ENCODE measurements around the gene FNTB. TPM values are rescaled to one million over a fixed set of nuclear protein-coding genes. Genes with fewer than 3 reads are reported as not detected.
A peak's percentile ranks its signal among the peaks of the same experiment; 100 is the strongest.

Gene FNTB
- total and polyA plus RNA-seq, 2 of the 13 experiments (the other 11 are each of a cell fraction or from before 2014, with no cell fraction given), result 23.6 to 28.5 TPM

DNA sequence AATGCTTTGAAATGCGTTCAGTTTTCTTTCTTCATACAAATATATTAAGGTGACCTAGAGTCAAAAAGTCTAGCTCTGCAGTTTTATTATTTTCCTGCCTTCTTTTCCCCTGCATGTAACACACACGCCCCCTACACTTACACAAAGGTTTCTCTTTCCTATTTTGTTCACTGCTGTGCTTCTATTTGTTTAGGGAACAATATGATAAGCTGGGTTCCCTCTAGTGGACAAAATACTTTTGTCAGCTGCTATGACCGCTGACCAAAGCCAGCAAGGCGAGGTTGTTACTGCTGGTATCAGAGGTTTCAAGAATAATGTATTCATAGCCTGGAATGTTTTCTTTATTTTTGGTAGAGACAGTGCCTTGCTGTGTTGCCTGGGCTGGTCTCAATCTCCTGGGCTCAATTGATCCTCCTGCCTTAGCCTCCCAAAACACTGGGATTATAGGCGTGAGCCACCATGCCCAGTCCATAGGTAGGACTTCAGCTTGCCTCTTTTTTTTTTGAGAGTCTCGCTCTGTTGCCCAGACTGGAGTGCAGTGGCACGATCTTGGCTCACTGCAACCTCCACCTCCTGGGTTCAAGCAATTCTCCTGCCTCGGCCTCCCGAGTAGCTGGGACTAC is 33.4 kb downstream of the FNTB start (continued):
- TF ChIP-seq, protein P1, sequence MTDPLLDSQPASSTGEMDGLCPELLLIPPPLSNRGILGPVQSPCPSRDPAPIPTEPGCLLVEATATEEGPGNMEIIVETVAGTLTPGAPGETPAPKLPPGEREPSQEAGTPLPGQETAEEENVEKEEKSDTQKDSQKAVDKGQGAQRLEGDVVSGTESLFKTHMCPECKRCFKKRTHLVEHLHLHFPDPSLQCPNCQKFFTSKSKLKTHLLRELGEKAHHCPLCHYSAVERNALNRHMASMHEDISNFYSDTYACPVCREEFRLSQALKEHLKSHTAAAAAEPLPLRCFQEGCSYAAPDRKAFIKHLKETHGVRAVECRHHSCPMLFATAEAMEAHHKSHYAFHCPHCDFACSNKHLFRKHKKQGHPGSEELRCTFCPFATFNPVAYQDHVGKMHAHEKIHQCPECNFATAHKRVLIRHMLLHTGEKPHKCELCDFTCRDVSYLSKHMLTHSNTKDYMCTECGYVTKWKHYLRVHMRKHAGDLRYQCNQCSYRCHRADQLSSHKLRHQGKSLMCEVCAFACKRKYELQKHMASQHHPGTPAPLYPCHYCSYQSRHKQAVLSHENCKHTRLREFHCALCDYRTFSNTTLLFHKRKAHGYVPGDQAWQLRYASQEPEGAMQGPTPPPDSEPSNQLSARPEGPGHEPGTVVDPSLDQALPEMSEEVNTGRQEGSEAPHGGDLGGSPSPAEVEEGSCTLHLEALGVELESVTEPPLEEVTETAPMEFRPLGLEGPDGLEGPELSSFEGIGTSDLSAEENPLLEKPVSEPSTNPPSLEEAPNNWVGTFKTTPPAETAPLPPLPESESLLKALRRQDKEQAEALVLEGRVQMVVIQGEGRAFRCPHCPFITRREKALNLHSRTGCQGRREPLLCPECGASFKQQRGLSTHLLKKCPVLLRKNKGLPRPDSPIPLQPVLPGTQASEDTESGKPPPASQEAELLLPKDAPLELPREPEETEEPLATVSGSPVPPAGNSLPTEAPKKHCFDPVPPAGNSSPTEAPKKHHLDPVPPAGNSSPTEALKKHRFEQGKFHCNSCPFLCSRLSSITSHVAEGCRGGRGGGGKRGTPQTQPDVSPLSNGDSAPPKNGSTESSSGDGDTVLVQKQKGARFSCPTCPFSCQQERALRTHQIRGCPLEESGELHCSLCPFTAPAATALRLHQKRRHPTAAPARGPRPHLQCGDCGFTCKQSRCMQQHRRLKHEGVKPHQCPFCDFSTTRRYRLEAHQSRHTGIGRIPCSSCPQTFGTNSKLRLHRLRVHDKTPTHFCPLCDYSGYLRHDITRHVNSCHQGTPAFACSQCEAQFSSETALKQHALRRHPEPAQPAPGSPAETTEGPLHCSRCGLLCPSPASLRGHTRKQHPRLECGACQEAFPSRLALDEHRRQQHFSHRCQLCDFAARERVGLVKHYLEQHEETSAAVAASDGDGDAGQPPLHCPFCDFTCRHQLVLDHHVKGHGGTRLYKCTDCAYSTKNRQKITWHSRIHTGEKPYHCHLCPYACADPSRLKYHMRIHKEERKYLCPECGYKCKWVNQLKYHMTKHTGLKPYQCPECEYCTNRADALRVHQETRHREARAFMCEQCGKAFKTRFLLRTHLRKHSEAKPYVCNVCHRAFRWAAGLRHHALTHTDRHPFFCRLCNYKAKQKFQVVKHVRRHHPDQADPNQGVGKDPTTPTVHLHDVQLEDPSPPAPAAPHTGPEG (CRISPR knock-in tag; IDR thresholded peaks at IDR 0.05), result no peak
- TF ChIP-seq SNAI1 (CRISPR knock-in tag; IDR thresholded peaks at IDR 0.05; ENCODE audit: borderline replicate concordance), result no peak
- TF ChIP-seq, protein P2, sequence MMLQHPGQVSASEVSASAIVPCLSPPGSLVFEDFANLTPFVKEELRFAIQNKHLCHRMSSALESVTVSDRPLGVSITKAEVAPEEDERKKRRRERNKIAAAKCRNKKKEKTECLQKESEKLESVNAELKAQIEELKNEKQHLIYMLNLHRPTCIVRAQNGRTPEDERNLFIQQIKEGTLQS (CRISPR knock-in tag; IDR thresholded peaks at IDR 0.05), result no peak
- no peak for TF ChIP-seq HNRNPUL1 (IDR thresholded peaks at IDR 0.05; ENCODE audit: low read depth, low read length)
- TF ChIP-seq ZNF674 (CRISPR knock-in tag; IDR thresholded peaks at IDR 0.05; ENCODE audit: low read depth), result no peak
- TF ChIP-seq SOX13 (IDR thresholded peaks at IDR 0.05), result no peak
- peak in 1 of 2 experiments; percentile 70; a peak in 2 of 4 replicates for TF ChIP-seq SOX13 (CRISPR knock-in tag; conservative IDR thresholded peaks at IDR 0.05 in 1 of 2, IDR thresholded peaks at IDR 0.05 in 1 of 2)
- TF ChIP-seq, protein P3, sequence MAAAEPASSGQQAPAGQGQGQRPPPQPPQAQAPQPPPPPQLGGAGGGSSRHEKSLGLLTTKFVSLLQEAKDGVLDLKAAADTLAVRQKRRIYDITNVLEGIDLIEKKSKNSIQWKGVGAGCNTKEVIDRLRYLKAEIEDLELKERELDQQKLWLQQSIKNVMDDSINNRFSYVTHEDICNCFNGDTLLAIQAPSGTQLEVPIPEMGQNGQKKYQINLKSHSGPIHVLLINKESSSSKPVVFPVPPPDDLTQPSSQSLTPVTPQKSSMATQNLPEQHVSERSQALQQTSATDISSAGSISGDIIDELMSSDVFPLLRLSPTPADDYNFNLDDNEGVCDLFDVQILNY (CRISPR knock-in tag; conservative IDR thresholded peaks at IDR 0.05), result no peak
- no peak for TF ChIP-seq ZNF790 (CRISPR knock-in tag; IDR thresholded peaks at IDR 0.05; ENCODE audit: borderline replicate concordance)
- TF ChIP-seq HOXA7 (CRISPR knock-in tag; IDR thresholded peaks at IDR 0.05), result no peak
- no peak for TF ChIP-seq HMGA1 (CRISPR knock-in tag; conservative IDR thresholded peaks at IDR 0.05)
- TF ChIP-seq, protein P4, sequence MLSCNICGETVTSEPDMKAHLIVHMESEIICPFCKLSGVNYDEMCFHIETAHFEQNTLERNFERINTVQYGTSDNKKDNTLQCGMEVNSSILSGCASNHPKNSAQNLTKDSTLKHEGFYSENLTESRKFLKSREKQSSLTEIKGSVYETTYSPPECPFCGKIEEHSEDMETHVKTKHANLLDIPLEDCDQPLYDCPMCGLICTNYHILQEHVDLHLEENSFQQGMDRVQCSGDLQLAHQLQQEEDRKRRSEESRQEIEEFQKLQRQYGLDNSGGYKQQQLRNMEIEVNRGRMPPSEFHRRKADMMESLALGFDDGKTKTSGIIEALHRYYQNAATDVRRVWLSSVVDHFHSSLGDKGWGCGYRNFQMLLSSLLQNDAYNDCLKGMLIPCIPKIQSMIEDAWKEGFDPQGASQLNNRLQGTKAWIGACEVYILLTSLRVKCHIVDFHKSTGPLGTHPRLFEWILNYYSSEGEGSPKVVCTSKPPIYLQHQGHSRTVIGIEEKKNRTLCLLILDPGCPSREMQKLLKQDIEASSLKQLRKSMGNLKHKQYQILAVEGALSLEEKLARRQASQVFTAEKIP (CRISPR knock-in tag; IDR thresholded peaks at IDR 0.05; ENCODE audit: borderline replicate concordance), result no peak
- TF ChIP-seq ADNP (CRISPR knock-in tag; IDR thresholded peaks at IDR 0.05), result no peak
- no peak for TF ChIP-seq FIP1L1 (IDR thresholded peaks at IDR 0.05; ENCODE audit: borderline replicate concordance, insufficient read depth, low read depth, low read length)
- TF ChIP-seq RAD21 (CRISPR knock-in tag; IDR thresholded peaks at IDR 0.05), result peak; percentile 51
- no peak for TF ChIP-seq ZNF354B (CRISPR knock-in tag; IDR thresholded peaks at IDR 0.05)
- no peak for TF ChIP-seq IKZF4 (CRISPR knock-in tag; IDR thresholded peaks at IDR 0.05; ENCODE audit: borderline replicate concordance, low read depth, not compliant biosample characterization)
- TF ChIP-seq SOX6 (IDR thresholded peaks at IDR 0.05), result no peak
- peak; percentile 70 for TF ChIP-seq SOX6 (CRISPR knock-in tag; IDR thresholded peaks at IDR 0.05)
- no peak for TF ChIP-seq KDM5B (CRISPR knock-in tag; IDR thresholded peaks at IDR 0.05; ENCODE audit: borderline replicate concordance)
- no peak for TF ChIP-seq KLF16 (CRISPR knock-in tag; IDR thresholded peaks at IDR 0.05)
- TF ChIP-seq TEAD3 (CRISPR knock-in tag; optimal IDR thresholded peaks at IDR 0.05; ENCODE audit: borderline replicate concordance), result no peak
